Sigmoid colon (tissue), 4 donors: Measurements from ENCODE around the gene TARP.

Source experiments
- CTCF ChIP-seq, 4 experiments: fragments of 450-650 bp in 3 of 4; fragments of 200-600 bp in 1 of 4; IDR thresholded peaks; one replicate each; pipeline ENCODE4 v1.5.1; 2016 to 2019; ENCODE audit warnings: antibody characterized with exemption in 4 of 4, mild to moderate bottlenecking in 3 of 4, moderate library complexity in 2 of 4
- EP300 ChIP-seq, 4 donors: sonication (generic); formaldehyde crosslinking; IDR thresholded peaks; one replicate each; pipeline ENCODE4 v1.6.1; 2017; ENCODE audit warnings: antibody characterized with exemption in 4 of 4

- TF ChIP-seq CTCF (IDR thresholded peaks at IDR 0.05) = no peak
- no peak for TF ChIP-seq EP300 (IDR thresholded peaks at IDR 0.05)
These were observed 22.8 kb upstream of the TARP start for GRCh38 chr7:38296059-38296857.
